CD4-positive, alpha-beta T cell treated with Interleukin-6 at 100 ng/mL for 8 hours (primary cell): Measurements from ENCODE around the gene ABCD4.
"Not testable (repeated sequence)": the region's sequence is repeated elsewhere in the genome, so short reads cannot be mapped to it uniquely, and the experiment has no call there.

Experiments
- DNase-seq: peaks from one replicate; pipeline ENCODE4 v3.0.0-alpha.2; 2020; ENCODE audit warnings: mixed read lengths, low spot score

ABCD4 gene

GRCh38 chr14:74302152-74302628 lies 544 bp downstream of the ABCD4 start:
- peak; percentile 43 for DNase-seq

DNA sequence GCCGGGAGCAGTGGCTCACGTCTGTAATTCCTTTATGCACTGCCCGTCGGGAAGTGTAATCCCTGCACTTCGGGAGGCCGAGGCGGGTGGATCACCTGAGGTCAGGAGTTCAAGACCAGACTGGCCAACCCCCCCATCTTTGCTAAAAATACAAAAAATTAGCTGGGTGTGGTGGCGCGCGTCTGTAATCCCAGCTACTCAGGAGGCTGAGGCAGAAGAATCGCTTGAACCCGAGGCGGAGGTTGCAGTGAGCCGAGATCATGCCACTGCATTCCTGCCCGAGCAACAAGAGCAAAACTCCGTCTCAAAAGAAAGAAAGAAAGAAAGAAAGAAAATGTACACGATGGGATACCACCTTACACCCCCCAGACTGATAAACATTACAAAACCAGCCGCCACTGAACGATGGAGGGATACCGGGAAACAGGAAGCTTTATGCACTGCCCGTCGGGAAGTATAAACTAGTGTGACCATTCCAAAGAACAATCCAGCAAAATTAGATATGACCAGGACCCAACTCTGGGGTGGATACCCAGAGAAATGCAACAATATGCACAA lies 1.1 kb downstream of the ABCD4 start:
- no peak for DNase-seq

- peak; percentile 10 for DNase-seq
Measured at GRCh38 chr14:74299061-74299545, 3.6 kb downstream of the ABCD4 start.

DNA sequence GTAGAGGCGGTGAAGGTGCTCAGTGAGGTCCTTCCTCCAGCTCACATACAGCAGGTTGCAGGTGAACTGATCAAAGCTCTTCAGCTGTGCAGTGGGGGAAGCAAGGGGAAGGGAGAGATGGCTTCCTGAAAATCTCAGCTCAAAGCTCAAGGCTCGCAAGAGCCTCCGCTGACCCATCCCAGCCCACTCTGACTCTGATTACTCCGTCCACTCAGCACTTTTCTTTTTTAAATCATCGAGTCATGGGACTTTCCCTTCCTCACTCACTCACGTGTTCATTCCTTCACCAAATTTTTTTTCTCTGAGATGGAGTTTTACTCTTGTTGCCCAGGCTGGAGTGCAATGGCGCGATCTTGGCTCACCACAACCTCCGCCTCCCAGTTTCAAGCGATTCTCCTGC lies 4.7 kb downstream of the ABCD4 start:
- no peak for DNase-seq

DNA sequence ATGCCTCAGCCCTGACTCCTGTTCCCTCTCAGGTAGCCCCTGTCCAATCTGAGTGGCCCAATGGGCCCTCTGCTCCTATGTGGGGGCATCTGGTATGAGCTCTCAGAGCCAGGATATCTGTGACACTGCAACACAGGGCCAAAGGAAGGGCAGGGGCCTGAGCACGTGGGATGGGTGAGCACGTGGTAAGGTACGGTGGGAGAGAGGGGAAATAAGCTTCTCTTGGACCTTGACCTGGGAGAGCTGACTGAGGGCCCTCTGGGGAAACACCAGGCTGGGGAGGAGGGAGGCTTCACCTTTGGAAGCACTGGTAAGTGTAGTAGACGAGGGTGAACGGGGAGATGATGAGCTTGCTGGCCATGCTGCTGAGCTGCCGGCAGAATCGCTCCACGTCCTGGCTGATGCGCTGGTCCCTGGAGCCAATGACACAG lies 6.7 kb downstream of the ABCD4 start:
- DNase-seq, result no peak

DNA sequence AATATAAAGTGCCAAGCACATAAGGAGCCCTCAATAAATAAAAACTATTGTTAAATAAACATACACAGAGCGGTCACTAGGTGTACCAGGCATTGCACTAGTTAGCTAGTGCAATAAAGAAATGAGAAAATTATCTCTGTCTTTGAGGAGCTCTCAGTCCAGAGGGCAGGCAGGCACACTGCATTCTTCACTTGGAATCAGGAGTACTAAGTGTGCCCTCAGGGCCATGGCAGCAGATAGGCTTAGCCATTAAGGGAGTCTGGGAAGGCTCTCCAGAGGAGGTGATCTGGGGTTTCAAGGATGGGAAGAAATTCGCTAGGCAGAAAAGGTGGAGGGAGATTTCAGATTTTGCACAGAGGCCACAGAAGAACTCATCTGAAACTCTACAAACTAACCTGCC lies 9.1 kb downstream of the ABCD4 start:
- no peak for DNase-seq

GRCh38 chr14:74292061-74292460 lies 10.7 kb downstream of the ABCD4 start:
- DNase-seq, result no peak

- DNase-seq, result no peak
Measured at GRCh38 chr14:74290415-74290814, 12.3 kb downstream of the ABCD4 start.

GRCh38 chr14:74289801-74290200 lies 12.9 kb downstream of the ABCD4 start:
- no peak for DNase-seq

DNA sequence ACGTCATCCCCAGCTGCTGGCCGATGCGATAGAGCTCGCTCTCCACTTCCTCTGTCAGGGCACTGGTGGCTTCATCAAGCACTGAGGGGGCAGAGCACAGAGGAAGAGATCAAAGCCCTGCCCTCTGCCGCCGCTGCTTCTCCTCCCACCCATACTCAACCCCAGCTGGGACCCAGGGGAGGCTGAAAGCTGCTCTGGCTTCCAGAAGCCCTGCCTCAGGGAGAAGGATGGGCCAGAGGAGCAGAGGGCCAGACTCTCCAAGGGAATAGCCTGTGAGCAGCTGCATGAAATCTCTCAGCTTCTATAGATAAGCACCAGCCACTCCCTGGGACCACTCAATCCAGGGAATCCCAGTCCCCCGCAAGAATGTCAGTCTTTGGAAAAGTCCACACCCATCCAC lies 16.0 kb downstream of the ABCD4 start:
- DNase-seq, result no peak

- DNase-seq, result no peak
Measured at GRCh38 chr14:74281069-74281468, 21.7 kb downstream of the ABCD4 start.

GRCh38 chr14:74278080-74278479 lies 24.7 kb downstream of the ABCD4 start:
- no peak for DNase-seq

GRCh38 chr14:74275241-74275841 lies 27.4 kb downstream of the ABCD4 start:
- DNase-seq, result no peak

DNA sequence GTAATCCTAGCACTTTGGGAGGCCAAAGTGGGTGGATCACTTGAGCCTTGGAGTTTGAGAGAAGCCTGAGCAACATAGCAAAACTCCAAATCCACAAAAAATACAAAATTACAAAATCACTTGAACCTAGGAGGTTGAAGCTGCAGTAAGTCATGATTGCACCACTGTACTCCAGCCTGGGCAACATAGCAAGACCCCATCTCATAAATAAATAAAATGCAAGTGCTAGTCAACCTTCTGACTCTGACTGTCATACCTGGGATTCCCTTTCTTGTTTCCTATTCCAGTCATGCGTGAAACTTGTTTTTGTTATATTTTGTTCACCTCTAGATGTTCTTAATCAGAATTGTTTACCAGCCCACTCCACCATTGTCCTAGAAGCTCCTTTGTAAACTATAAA lies 31.4 kb downstream of the ABCD4 start:
- DNase-seq, result no peak

DNA sequence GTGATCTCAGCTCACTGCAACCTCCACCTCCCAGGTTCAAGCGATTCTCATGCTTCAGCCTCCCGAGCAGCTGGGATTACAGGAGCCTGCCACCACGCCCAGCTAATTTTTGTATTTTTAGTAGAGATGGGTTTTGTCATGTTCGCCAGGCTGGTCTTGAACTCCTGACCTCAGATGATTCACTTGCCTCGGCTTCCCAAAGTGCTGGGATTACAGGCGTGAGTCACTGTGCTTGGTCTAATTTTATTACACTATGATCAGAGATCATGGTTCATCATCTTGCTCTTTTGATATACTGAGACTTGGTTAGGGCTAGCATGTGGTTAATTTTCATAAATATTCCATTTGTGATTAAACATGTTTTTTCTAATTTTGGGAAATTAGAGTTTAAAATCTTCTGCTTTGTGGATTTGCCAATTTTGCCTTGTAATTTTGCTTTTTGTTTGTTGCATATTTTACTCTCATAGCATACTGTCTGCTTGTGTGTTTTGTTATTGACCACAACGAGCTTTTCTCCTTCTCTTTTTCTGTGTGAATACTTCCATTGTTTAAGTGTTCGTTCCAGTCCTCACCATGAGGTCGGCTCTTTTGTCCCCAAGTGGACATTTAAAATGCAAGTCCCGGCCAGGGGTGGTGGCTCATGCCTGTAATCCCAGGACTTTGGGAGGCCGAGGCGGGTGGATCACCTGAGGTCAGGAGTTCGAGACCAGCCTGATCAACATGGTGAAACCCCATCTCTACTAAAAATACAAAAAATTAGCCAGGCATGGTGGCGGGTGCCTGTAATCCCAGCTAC lies 32.2 kb downstream of the ABCD4 start:
- not testable (repeated sequence) for DNase-seq

- DNase-seq, result no peak
Measured at GRCh38 chr14:74267588-74267987, 35.1 kb downstream of the ABCD4 start.

- DNase-seq, result no peak
Measured at GRCh38 chr14:74265301-74265965, 37.3 kb downstream of the ABCD4 start.

DNA sequence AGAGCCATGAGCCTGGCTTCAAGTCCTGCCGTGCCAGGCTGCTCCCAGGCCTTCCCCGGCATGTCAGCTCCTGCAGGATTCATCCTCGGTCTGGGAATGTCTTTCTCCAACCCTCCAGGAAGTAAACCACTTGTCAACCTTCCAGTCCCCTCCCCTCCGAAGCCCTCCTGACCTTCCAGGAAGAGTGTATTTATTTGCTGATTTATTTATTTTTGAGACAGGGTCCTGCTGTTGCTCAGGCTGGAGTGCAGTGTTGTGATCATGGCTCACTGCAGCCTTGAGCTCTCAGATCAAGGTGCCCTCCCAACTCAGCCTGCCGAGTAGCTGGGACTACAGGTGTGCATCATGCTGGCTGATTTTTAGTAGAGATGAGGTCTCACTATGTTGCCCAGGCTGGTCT lies 38.8 kb downstream of the ABCD4 start:
- DNase-seq, result no peak

DNA sequence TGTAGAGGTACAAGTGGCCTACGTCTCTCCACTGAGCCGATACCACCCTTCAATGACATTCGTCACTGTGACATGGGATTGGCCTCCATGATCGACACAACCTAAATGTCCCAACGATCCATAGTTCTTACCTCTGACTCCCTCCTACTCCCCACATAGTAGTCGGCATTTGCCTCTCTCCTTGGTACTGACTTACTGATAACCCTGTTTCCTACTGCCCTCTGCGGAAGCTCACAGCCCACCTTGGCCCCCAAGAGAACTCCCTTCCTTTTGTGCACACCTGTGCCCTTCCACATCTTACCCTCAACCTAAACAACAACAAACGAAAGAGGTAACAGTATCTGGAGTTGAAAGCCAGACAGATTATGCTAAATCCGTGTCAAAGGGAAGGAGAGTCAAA lies 39.6 kb downstream of the ABCD4 start:
- no peak for DNase-seq

DNA sequence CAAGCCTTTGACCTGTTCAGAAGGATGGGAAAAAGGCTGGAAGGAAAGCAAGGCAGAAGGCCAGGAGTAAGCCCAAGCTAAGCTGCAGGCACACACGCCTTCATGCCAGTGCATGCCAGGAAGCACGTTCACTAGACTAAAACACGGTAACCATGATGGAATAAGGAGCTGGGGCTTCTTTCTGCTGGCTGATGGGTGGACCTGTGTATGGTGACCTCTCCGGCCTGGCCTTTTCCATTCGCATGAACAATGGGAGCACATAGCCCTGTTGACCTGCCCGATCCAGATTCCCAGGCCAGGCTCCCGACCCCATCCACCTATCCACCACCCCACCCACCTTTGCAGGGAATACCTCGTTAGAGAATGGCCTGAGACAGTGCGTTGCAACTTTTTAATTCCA lies 40.7 kb downstream of the ABCD4 start:
- no peak for DNase-seq

DNA sequence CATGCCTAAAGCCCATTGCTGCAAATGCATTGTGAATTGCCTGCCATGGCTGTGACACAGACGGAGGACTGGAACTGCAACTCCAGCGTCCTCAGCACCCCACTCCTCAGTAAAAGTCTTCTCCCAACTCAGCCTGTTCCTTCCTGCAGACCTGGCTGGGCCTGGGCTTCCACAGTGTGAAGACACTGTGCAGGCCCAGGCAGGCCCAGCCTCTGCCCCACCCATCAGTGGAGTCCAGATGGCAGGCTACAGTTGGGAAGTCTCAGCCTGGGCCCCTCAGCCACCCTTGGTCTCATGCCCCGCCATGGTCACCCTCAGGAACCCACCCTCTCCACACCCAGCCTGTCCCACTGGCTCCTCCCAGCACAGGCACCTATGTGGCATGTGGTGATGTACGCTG lies 41.4 kb downstream of the ABCD4 start:
- DNase-seq, result no peak

DNA sequence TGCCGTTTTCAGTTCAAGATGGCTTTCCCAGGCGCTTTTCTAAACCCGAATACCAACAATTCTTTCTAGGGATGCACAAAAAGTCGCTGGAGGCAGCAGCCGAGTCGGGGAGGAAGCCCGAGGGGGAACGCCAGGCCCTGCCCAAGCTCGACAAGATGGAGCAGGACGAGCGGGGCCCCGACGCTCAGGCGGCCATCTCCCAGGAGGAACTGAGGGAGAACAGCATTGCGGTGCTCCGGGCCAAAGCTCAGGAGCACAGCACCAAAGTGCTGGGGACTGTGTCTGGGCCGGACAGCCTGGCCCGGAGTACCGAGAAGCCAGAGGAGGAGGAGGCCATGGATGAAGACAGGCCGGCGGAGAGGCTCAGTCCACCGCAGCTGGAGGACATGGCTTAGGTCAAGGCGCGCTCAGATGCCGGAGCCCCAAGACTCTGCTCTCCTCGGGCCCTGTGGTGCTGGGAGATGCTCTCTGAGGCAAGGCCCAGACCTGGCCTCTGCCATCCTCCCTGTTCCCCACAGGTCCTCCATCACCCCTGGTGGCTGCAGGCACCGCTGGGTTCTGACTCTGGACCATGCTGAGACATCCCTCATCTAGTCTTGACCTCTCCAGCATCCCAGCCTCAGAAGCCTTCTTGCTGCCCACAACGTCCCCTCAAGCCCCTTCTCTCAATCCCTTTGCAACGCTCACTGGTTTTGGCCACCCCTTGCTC lies 42.1 kb downstream of the ABCD4 start:
- DNase-seq, result no peak
